ENCODE data around the gene MRPS33.

DNA sequence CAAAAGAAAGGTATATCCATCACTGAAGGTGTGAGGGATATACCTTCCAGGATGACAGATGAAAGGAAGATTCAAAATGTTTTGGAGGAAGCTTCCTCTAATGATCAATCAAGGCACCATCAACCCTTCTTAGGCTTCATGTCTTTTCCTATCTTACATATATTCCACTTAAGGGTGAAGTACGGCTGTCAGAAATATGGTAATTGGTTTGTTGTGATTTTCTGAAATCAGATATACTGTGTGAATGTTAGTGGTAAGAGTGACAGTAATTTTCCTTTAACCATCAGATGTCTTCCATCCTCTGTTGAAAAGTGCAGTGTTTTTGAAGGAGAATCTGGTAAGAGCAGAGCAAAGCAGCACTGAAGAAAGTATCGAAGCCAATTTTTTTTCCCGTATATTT lies 2.8 kb upstream of the MRPS33 start:
- TF ChIP-seq, protein P1, sequence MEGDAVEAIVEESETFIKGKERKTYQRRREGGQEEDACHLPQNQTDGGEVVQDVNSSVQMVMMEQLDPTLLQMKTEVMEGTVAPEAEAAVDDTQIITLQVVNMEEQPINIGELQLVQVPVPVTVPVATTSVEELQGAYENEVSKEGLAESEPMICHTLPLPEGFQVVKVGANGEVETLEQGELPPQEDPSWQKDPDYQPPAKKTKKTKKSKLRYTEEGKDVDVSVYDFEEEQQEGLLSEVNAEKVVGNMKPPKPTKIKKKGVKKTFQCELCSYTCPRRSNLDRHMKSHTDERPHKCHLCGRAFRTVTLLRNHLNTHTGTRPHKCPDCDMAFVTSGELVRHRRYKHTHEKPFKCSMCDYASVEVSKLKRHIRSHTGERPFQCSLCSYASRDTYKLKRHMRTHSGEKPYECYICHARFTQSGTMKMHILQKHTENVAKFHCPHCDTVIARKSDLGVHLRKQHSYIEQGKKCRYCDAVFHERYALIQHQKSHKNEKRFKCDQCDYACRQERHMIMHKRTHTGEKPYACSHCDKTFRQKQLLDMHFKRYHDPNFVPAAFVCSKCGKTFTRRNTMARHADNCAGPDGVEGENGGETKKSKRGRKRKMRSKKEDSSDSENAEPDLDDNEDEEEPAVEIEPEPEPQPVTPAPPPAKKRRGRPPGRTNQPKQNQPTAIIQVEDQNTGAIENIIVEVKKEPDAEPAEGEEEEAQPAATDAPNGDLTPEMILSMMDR (IDR thresholded peaks at IDR 0.05): no peak
- TF ChIP-seq EZH2 (IDR thresholded peaks at IDR 0.05; ENCODE audit: borderline replicate concordance, insufficient read depth, low read depth, low read length, poor library complexity, severe bottlenecking): no peak
